Measurements from ENCODE around the gene SERPINB5.

The SERPINB5 gene

DNA sequence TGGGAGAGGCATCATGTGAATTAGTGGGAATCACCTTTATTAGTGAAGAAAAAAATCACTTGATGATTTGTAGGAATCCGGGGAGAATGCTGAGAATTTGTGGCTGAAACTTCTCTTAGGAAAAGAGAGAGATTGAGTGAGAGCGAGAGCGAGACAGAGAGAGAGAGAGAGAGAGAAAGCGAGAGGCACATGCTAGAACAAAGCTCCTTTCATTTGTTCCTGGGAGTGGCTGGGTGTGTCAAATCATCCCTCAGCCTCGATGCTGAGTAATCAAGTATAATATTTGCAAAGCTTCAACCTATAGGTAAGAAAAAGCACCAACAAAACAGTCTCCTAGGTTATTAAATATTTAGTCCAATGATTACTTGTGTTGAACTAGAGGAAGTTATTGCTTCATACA is 4.4 kb upstream of the SERPINB5 start:
- Histone ChIP-seq H4K20me1 (ENCODE audit: insufficient read depth, low read length, poor library complexity, severe bottlenecking) (no peaks in the 10 kb centered on the region), H3K27me3 (ENCODE audit: insufficient read depth, low read length, poor library complexity, severe bottlenecking) (no peaks in the 10 kb centered on the region), H3F3A (ENCODE audit: low read depth) (no peaks in the 10 kb centered on the region), H3K4me3 (ENCODE audit: low read length, poor library complexity, severe bottlenecking) (no peak overlapping the region), H3K79me2 (ENCODE audit: insufficient read depth, low read length) (no peaks in the 10 kb centered on the region), H3K36me3 (ENCODE audit: insufficient read depth, low read length) (no peaks in the 10 kb centered on the region), H3K4me1 (ENCODE audit: insufficient read depth, low read length, poor library complexity, severe bottlenecking) (no peaks in the 10 kb centered on the region), H2AFZ (ENCODE audit: low read length) (no peak overlapping the region), H3K9me2 (replicated peaks; ENCODE audit: low read depth, low read length) (no peaks in the 10 kb centered on the region), H3K9me3 (ENCODE audit: insufficient read depth, low read depth, low read length) (no peaks in the 10 kb centered on the region), H3K9ac (ENCODE audit: low read depth, low read length, poor library complexity, severe bottlenecking) (no peak overlapping the region), H3K4me2 (ENCODE audit: low read depth, low read length, poor library complexity, severe bottlenecking) (no peak overlapping the region)
- no peak for TF ChIP-seq EZH2phosphoT487 (IDR thresholded peaks at IDR 0.05; ENCODE audit: borderline replicate concordance)
- TF ChIP-seq CTCF (conservative IDR thresholded peaks at IDR 0.05; ENCODE audit: low read length), result no peak

DNA sequence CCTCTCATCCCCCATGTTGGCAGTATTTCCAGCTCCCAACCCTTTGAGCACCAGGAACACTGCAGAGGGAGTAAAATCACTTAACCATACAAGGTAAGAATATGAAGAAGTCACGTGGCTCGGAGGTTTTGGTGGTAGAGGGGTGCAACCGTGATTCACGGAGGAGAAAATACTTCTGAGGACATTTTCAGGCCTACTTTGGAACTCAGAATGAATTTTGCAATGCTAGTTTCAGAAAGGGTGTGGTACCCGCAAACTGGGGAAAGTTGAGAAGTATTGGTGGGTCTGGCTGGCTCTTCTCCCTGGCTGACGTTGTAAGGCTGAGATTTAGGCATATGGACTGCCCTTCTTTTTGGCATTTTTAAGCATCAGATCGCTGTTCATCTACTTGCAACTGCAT is 442 bp downstream of the SERPINB5 start:
- Histone ChIP-seq H3F3A (ENCODE audit: low read depth) (no peaks in the 10 kb centered on the region), H3K36me3 (ENCODE audit: insufficient read depth, low read length) (no peaks in the 10 kb centered on the region), H2AFZ (ENCODE audit: low read length) (no peak overlapping the region), H3K79me2 (ENCODE audit: insufficient read depth, low read length) (no peaks in the 10 kb centered on the region), H3K27me3 (ENCODE audit: insufficient read depth, low read length, poor library complexity, severe bottlenecking) (no peaks in the 10 kb centered on the region), H3K9ac (ENCODE audit: low read depth, low read length, poor library complexity, severe bottlenecking) (no peak overlapping the region), H3K9me2 (replicated peaks; ENCODE audit: low read depth, low read length) (no peaks in the 10 kb centered on the region), H3K4me2 (ENCODE audit: low read depth, low read length, poor library complexity, severe bottlenecking) (no peak overlapping the region), H3K4me1 (ENCODE audit: insufficient read depth, low read length, poor library complexity, severe bottlenecking) (peaks cover 4% of the 10 kb centered on the region), H3K9me3 (ENCODE audit: insufficient read depth, low read depth, low read length) (no peaks in the 10 kb centered on the region), H3K4me3 (ENCODE audit: low read length, poor library complexity, severe bottlenecking) (no peak overlapping the region), H4K20me1 (ENCODE audit: insufficient read depth, low read length, poor library complexity, severe bottlenecking) (no peaks in the 10 kb centered on the region)
- TF ChIP-seq EZH2phosphoT487 (IDR thresholded peaks at IDR 0.05; ENCODE audit: borderline replicate concordance) (no peak), CTCF (conservative IDR thresholded peaks at IDR 0.05; ENCODE audit: low read length) (no peak)

DNA sequence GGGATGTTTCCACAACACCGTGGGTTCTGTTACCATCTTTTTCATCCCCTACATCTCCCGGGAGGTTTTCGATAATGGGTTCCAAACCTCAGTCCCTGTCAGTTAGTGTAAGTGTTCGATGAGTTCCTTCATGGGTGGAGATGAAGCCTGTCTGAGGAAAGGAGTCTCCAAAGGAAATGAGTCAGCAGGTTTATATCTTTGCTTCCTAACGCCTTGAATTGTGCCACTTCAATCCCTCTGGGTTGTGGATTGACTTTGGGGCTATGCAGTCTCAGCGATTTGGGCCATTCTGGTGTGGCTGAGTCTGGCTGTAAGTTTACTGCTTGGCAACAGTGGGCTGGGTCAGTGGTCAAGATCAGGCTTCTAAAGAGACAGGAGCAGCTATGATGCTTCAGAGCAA is 1.2 kb downstream of the SERPINB5 start:
- H3K36me3 ChIP-seq (ENCODE audit: insufficient read depth, low read length), result no peaks in the 10 kb centered on the region
- H3K4me3 ChIP-seq (ENCODE audit: low read length, poor library complexity, severe bottlenecking), result no peak overlapping the region
- H3K9me3 ChIP-seq (ENCODE audit: insufficient read depth, low read depth, low read length), result no peaks in the 10 kb centered on the region
- no peak overlapping the region for H2AFZ ChIP-seq (ENCODE audit: low read length)
- H3K9ac ChIP-seq (ENCODE audit: low read depth, low read length, poor library complexity, severe bottlenecking), result no peak overlapping the region
- no peaks in the 10 kb centered on the region for H3K79me2 ChIP-seq (ENCODE audit: insufficient read depth, low read length)
- TF ChIP-seq CTCF (conservative IDR thresholded peaks at IDR 0.05; ENCODE audit: low read length) (no peak), EZH2phosphoT487 (IDR thresholded peaks at IDR 0.05; ENCODE audit: borderline replicate concordance) (no peak)
- no peaks in the 10 kb centered on the region for H3K9me2 ChIP-seq (replicated peaks; ENCODE audit: low read depth, low read length)
- H3K27me3 ChIP-seq (ENCODE audit: insufficient read depth, low read length, poor library complexity, severe bottlenecking), result no peaks in the 10 kb centered on the region
- H3K4me2 ChIP-seq (ENCODE audit: low read depth, low read length, poor library complexity, severe bottlenecking), result no peak overlapping the region
- H4K20me1 ChIP-seq (ENCODE audit: insufficient read depth, low read length, poor library complexity, severe bottlenecking), result no peaks in the 10 kb centered on the region
- peaks cover 4% of the 10 kb centered on the region for H3K4me1 ChIP-seq (ENCODE audit: insufficient read depth, low read length, poor library complexity, severe bottlenecking)
- no peaks in the 10 kb centered on the region for H3F3A ChIP-seq (ENCODE audit: low read depth)

Measured in Loucy (cell line).